K562 (cell line): ENCODE data around the gene RBFOX1. TPM values are rescaled to one million over a fixed set of nuclear protein-coding genes. Genes with fewer than 3 reads are reported as not detected.

ENCODE experiments used
- ATAC-seq: fragments of 200-7000 bp; cut with Tn5 transposase; 3 replicates; pipeline ENCODE4 v1.9.1; 2020; ENCODE audit warnings: moderate library complexity
- BruUV-seq: library from RNA; stranded (reverse); fragments of 400-500 nt; replicated peaks from 2 replicates; lab custom pipeline; 2021; lab: Mats Ljungman, UMichigan
- CTCF ChIA-PET: fragments of 300-600 bp; formaldehyde crosslinking; extraction: SDS; loops from one replicate; lab custom pipeline; 2021; ENCODE audit warnings: low intra/inter-chr PET ratio; lab: Yijun Ruan, JAX
- POLR2A ChIA-PET: fragments of 300-600, 350-650 bp; sonication (Branson Sonifier 250); formaldehyde crosslinking; extraction: SDS; loops from one replicate; lab custom pipeline; 2021; ENCODE audit warnings: antibody characterized with exemption, inconsistent platforms; lab: Yijun Ruan, JAX
- DNase-seq, 4 experiments: peaks; one replicate each; pipeline versions ENCODE4 v3.0.0 to v3.0.0-alpha.2; 2011 to 2018; ENCODE audit warnings: low spot score in 3 of 4, mixed read lengths in 3 of 4; ENCODE audit errors: extremely low read depth in 1 of 4
- FAIRE-seq: peaks from 2 replicates; lab custom pipeline; 2011; peaks lifted over from hg19 to GRCh38; lab: Jason Lieb, UNC
- H2AFZ ChIP-seq: 2 replicates; pipeline ENCODE4 v1.6.0; 2011; ENCODE audit warnings: low read depth, low read length, control low read depth, inconsistent platforms
- H3K27ac ChIP-seq: fragments of 200-600 bp; 3 replicates; pipeline ENCODE4 v1.8.0; 2011; ENCODE audit warnings: low read depth, mild to moderate bottlenecking, control low read depth, inconsistent platforms, low read length, moderate library complexity, mixed read lengths; ENCODE audit errors: extremely low read depth
- H3K27me3 ChIP-seq, 2 experiments: fragments of 300-600 bp in 1 of 2; 2 replicates in 1 of 2; 3 replicates in 1 of 2; pipeline versions ENCODE4 v1.6.0 to v1.8.0; 2011; ENCODE audit warnings: inconsistent platforms in 2 of 2, low read length in 2 of 2, mild to moderate bottlenecking in 1 of 2, mixed read lengths in 1 of 2, moderate library complexity in 1 of 2; ENCODE audit not compliant: control insufficient read depth in 2 of 2, insufficient read depth in 2 of 2
- H3K36me3 ChIP-seq: fragments of 300-600 bp; 3 replicates; pipeline ENCODE4 v1.8.0; 2011; ENCODE audit warnings: mild to moderate bottlenecking, low read length, inconsistent platforms; ENCODE audit not compliant: control insufficient read depth, insufficient read depth
- H3K4me1 ChIP-seq, 2 experiments: fragments of 200-600 bp in 1 of 2; replicated peaks in 1 of 2; 2 replicates in 1 of 2; 3 replicates in 1 of 2; pipeline versions ENCODE4 v1.5.1 to v1.8.0; 2011; ENCODE audit warnings: inconsistent platforms in 2 of 2, low read length in 2 of 2, mild to moderate bottlenecking in 1 of 2, mixed read lengths in 1 of 2, moderate library complexity in 1 of 2; ENCODE audit not compliant: control insufficient read depth in 2 of 2, insufficient read depth in 2 of 2
- H3K4me2 ChIP-seq: 2 replicates; pipeline ENCODE4 v1.6.1; 2011; ENCODE audit warnings: low read length, control low read depth, inconsistent platforms, mixed read lengths; ENCODE audit not compliant: insufficient read depth
- H3K4me3 ChIP-seq: fragments of 200-600 bp; sonication (generic), shearing (Covaris generic); 2 replicates; pipeline ENCODE4 v1.5.1; 2016; ENCODE audit warnings: control low read depth, inconsistent platforms
- H3K79me2 ChIP-seq: fragments of 200-600 bp; 3 replicates; pipeline ENCODE4 v1.8.0; 2011; ENCODE audit warnings: low read length, inconsistent platforms; ENCODE audit not compliant: control insufficient read depth, insufficient read depth
- H3K9ac ChIP-seq, 2 experiments: 2 replicates each; pipeline versions ENCODE4 v1.6.0 to v1.6.1; 2011; ENCODE audit warnings: low read depth in 2 of 2, low read length in 2 of 2, control low read depth in 1 of 2, inconsistent platforms in 1 of 2, mild to moderate bottlenecking in 1 of 2, mixed read lengths in 1 of 2; ENCODE audit not compliant: insufficient read depth in 1 of 2
- H3K9me1 ChIP-seq: one replicate; pipeline ENCODE4 v1.6.0; 2011; ENCODE audit warnings: inconsistent platforms, mild to moderate bottlenecking, low read length, moderate library complexity; ENCODE audit not compliant: control insufficient read depth, insufficient read depth
- H3K9me3 ChIP-seq: replicated peaks from 2 replicates; pipeline ENCODE4 v1.5.1; 2011; ENCODE audit warnings: low read depth, low read length, inconsistent platforms; ENCODE audit not compliant: control insufficient read depth, insufficient read depth
- H4K20me1 ChIP-seq: replicated peaks from 2 replicates; pipeline ENCODE4 v1.6.1; 2011; ENCODE audit warnings: low read length, inconsistent platforms, mixed read lengths; ENCODE audit not compliant: control insufficient read depth, insufficient read depth
- DIDO1 ChIP-seq: fragments of 450-650 bp; IDR thresholded peaks from 2 replicates; pipeline ENCODE4 v1.6.1; 2016; ENCODE audit warnings: low read depth, missing biosample characterization, missing genetic modification characterization
- ETV6 ChIP-seq, 3 experiments: fragments of 150-350 bp in 1 of 3; sonication (generic) in 1 of 3; formaldehyde crosslinking in 1 of 3; IDR thresholded peaks; 2 replicates each; pipeline versions ENCODE4 v1.6.1 to v1.8.0; 2014 to 2022; ENCODE audit warnings: borderline replicate concordance in 2 of 3, low read depth in 2 of 3, antibody characterized with exemption in 1 of 3, low read length in 1 of 3, mild to moderate bottlenecking in 1 of 3, missing genetic modification reagents in 1 of 3
- MLLT1 ChIP-seq, 2 experiments: fragments of 450-650 bp; IDR thresholded peaks; 2 replicates each; pipeline ENCODE4 v1.6.1; 2016
- PYGO2 ChIP-seq: fragments of 450-650 bp; IDR thresholded peaks from 2 replicates; pipeline ENCODE4 v1.6.1; 2016; ENCODE audit warnings: mild to moderate bottlenecking, missing genetic modification characterization, moderate library complexity, missing compliant biosample characterization
- ZNF280A ChIP-seq: fragments of 450-650 bp; IDR thresholded peaks from 2 replicates; pipeline ENCODE4 v1.6.1; 2018; ENCODE audit warnings: mild to moderate bottlenecking, low read depth; ENCODE audit not compliant: partially characterized antibody
- WGBS: fragments of 100-300 bp; shearing (Covaris generic); methylation state at CpG from one replicate; pipeline ENCODE4 v1.1.6; 2016; ENCODE audit warnings: low coverage, mixed read lengths; ENCODE audit not compliant: insufficient coverage; ENCODE audit errors: missing lambda C conversion rate; 5-methylcytosine and 5-hydroxymethylcytosine counted together
- in situ Hi-C: fragments of 300-500 bp; cut with MboI; formaldehyde crosslinking; loops from 4 replicates; pipeline ENCODE4 v1.15.0; 2018; ENCODE audit warnings: inconsistent platforms, mixed read lengths
- intact Hi-C: fragments of 100-400 bp; cut with micrococcal nuclease; formaldehyde crosslinking; loops from 2 replicates; pipeline ENCODE4 v1.14.2; 2022
- polyA plus RNA-seq, 8 experiments: library from polyadenylated mRNA; depleted of rRNA in 4 of 8; stranded (reverse) in 5 of 8; unstranded in 3 of 8; fragments of >200 nt; fragmentation: Nextera tagmentation in 2 of 8; fragmentation: Illumina TruSeq in 1 of 8; extraction: Ambion mirVana in 2 of 8; extraction: Trizol in 1 of 8; gene quantifications; 2 replicates each; pipeline versions ENCODE4 v1.2.1 to v1.2.3, GENCODE V29; 2011 to 2014; ENCODE audit warnings: inconsistent platforms in 1 of 8, missing spikeins in 1 of 8
- total RNA-seq, 7 experiments: library from RNA; depleted of rRNA in 6 of 7; stranded (reverse); fragments of >200 nt in 6 of 7; fragmentation: Illumina TruSeq in 2 of 7; extraction: Trizol in 2 of 7; gene quantifications; 2 replicates each; pipeline versions ENCODE4 v1.2.1 to v1.2.3, GENCODE V29; 2011 to 2021; ENCODE audit warnings: low replicate concordance in 1 of 7

Gene RBFOX1
- total and polyA plus RNA-seq, 9 of the 15 experiments (the other 6 are each of a cell fraction or from before 2014, with no cell fraction given): 0.03 TPM; not detected in 8

- Histone ChIP-seq H3K4me2 (no peak overlapping the region), H3K4me1 (no peaks in the 10 kb centered on the region), H3K9ac (no peak overlapping the region)
- POLR2A ChIA-PET: no interaction called here
- TF ChIP-seq PYGO2 (tag) (no peak), ZNF280A (no peak), ETV6 (IDR thresholded peaks at IDR 0.05; ENCODE audit: borderline replicate concordance in 1 of 2, low read depth in 2 of 2, low read length in 1 of 2) (no peak), ETV6 (CRISPR knock-in tag; IDR thresholded peaks at IDR 0.05; ENCODE audit: borderline replicate concordance) (no peak), DIDO1 (tag) (no peak), MLLT1 (IDR thresholded peaks at IDR 0.05) (no peak)
- TF ChIP-seq, all 486 proteins: peak for 0
- H3K79me2 ChIP-seq: no peaks in the 10 kb centered on the region
- no peak for FAIRE-seq
- intact Hi-C loops: no loop called here
- in situ Hi-C loops: no loop called here
- 3% methylated on average over 4 of the region's 4 CpGs for WGBS
- no peak overlapping the region for H2AFZ ChIP-seq
- no TSS peak for BruUV-seq
- ATAC-seq: no peak
- H3K27ac ChIP-seq: no peak overlapping the region
- CTCF ChIA-PET: no interaction called here
- H3K36me3 ChIP-seq: no peaks in the 10 kb centered on the region
- no peaks in the 10 kb centered on the region for H3K9me3 ChIP-seq
- no peaks in the 10 kb centered on the region; the same call in 1 of the 2 replicates for H4K20me1 ChIP-seq
- no peak overlapping the region for H3K4me3 ChIP-seq
- no peaks in the 10 kb centered on the region for H3K9me1 ChIP-seq
- no peak for DNase-seq
- H3K27me3 ChIP-seq: no peaks in the 10 kb centered on the region
Measured at GRCh38 chr16:7372095-7372494, 39.5 kb downstream of the RBFOX1 start.
